GM21576 (cell line): ENCODE measurements around the gene EGFR.

ENCODE experiments used
- ATAC-seq: cut with Tn5 transposase; IDR thresholded peaks from one replicate; pipeline ENCODE4 v1.9.1; 2021; ENCODE audit warnings: mild to moderate bottlenecking, moderate library complexity; ENCODE audit not compliant: unreplicated experiment

The EGFR gene

GRCh38 chr7:55142919-55143600 is 124.2 kb downstream of the EGFR start:
- ATAC-seq, result no peak

- ATAC-seq, result no peak
Measured at GRCh38 chr7:55144333-55145317, 125.8 kb downstream of the EGFR start.

- ATAC-seq, result no peak
Measured at GRCh38 chr7:55145606-55146005, 126.8 kb downstream of the EGFR start.

- ATAC-seq, result no peak
Measured at GRCh38 chr7:55147101-55147500, 128.3 kb downstream of the EGFR start.

- no peak for ATAC-seq
Measured at GRCh38 chr7:55147736-55148135, 128.9 kb downstream of the EGFR start.

GRCh38 chr7:55148571-55148970 is 129.8 kb downstream of the EGFR start:
- ATAC-seq, result no peak

- ATAC-seq, result no peak
Measured at GRCh38 chr7:55149001-55149400, 130.2 kb downstream of the EGFR start.

GRCh38 chr7:55150166-55150565 is 131.3 kb downstream of the EGFR start:
- ATAC-seq, result no peak

GRCh38 chr7:55150709-55151451 is 132.1 kb downstream of the EGFR start:
- no peak for ATAC-seq

- ATAC-seq, result no peak
Measured at GRCh38 chr7:55152516-55152915, 133.7 kb downstream of the EGFR start.

- no peak for ATAC-seq
Measured at GRCh38 chr7:55154096-55154495, 135.3 kb downstream of the EGFR start.

- ATAC-seq, result no peak
Measured at GRCh38 chr7:55155351-55156117, 136.7 kb downstream of the EGFR start.

GRCh38 chr7:55156919-55157763 is 138.3 kb downstream of the EGFR start:
- no peak for ATAC-seq

GRCh38 chr7:55157764-55158105 is 138.9 kb downstream of the EGFR start:
- ATAC-seq, result no peak

GRCh38 chr7:55158541-55159382 is 139.9 kb downstream of the EGFR start:
- ATAC-seq, result no peak

- ATAC-seq, result no peak
Measured at GRCh38 chr7:55160539-55160938, 141.7 kb downstream of the EGFR start.

- no peak for ATAC-seq
Measured at GRCh38 chr7:55161154-55161687, 142.4 kb downstream of the EGFR start.

GRCh38 chr7:55162476-55162875 is 143.7 kb downstream of the EGFR start:
- no peak for ATAC-seq

- no peak for ATAC-seq
Measured at GRCh38 chr7:55163733-55164132, 144.9 kb downstream of the EGFR start.
